Activated T-helper 17 cell treated with anti-CD3 and anti-CD28 coated beads, Interleukin-2, amount 50 U/mL, for 72 hours (primary cell): Measurements from ENCODE around the gene FRMD4B. TPM values are rescaled to one million over a fixed set of nuclear protein-coding genes. Genes with fewer than 3 reads are reported as not detected.

Experiments used
- ATAC-seq: fragments of 150-1000 bp; cut with Tn5 transposase; replicated peaks from 2 replicates; pipeline ENCODE4 v1.10.0; 2021; ENCODE audit warnings: mild to moderate bottlenecking, moderate library complexity
- H3K27ac Mint-ChIP-seq: one replicate; pipeline ENCODE4 v1.8.0; 2022; ENCODE audit warnings: mixed read lengths
- H3K27me3 Mint-ChIP-seq: one replicate; pipeline ENCODE4 v1.8.0; 2022; ENCODE audit warnings: mixed read lengths
- H3K36me3 Mint-ChIP-seq: one replicate; pipeline ENCODE4 v1.8.0; 2022; ENCODE audit warnings: low read depth, mild to moderate bottlenecking, mixed read lengths
- H3K4me1 Mint-ChIP-seq: one replicate; pipeline ENCODE4 v1.8.0; 2022; ENCODE audit warnings: mixed read lengths
- H3K4me3 Mint-ChIP-seq: one replicate; pipeline ENCODE4 v1.8.0; 2022; ENCODE audit warnings: mild to moderate bottlenecking, mixed read lengths
- H3K9me3 Mint-ChIP-seq: one replicate; pipeline ENCODE4 v1.8.0; 2022; ENCODE audit warnings: mixed read lengths
- total RNA-seq, 2 donors: library from RNA; stranded (reverse); gene quantifications; one replicate each; pipeline ENCODE4 v1.2.3, GENCODE V29; 2022

The FRMD4B gene
- total RNA-seq, 2 donors from 2014 or later: 16.6 to 49.0 TPM

- Mint-ChIP-seq H3K27me3 (no peaks in the 10 kb centered on the region), H3K4me1 (peaks cover 15% of the 10 kb centered on the region), H3K9me3 (no peaks in the 10 kb centered on the region), H3K4me3 (no peak overlapping the region), H3K36me3 (peaks cover 85% of the 10 kb centered on the region), H3K27ac (peak overlapping the region; percentile 76)
- ATAC-seq: no peak
These were observed 204.2 kb downstream of the FRMD4B start for GRCh38 chr3:69181592-69182211.

- no peak for ATAC-seq
- Mint-ChIP-seq H3K27me3 (no peaks in the 10 kb centered on the region), H3K9me3 (no peaks in the 10 kb centered on the region), H3K36me3 (peaks cover 86% of the 10 kb centered on the region), H3K4me3 (no peak overlapping the region), H3K27ac (no peak overlapping the region), H3K4me1 (peaks cover 15% of the 10 kb centered on the region)
These were observed 204.9 kb downstream of the FRMD4B start for GRCh38 chr3:69180869-69181591.

- no peak for ATAC-seq
- Mint-ChIP-seq H3K36me3 (peaks cover 86% of the 10 kb centered on the region), H3K4me1 (peaks cover 21% of the 10 kb centered on the region), H3K4me3 (peak overlapping the region; percentile 2), H3K27me3 (no peaks in the 10 kb centered on the region), H3K27ac (no peak overlapping the region), H3K9me3 (no peaks in the 10 kb centered on the region)
These were observed 206.0 kb downstream of the FRMD4B start for GRCh38 chr3:69179740-69180372.

GRCh38 chr3:69178838-69179739 lies 206.8 kb downstream of the FRMD4B start:
- peak; percentile 67 for ATAC-seq
- Mint-ChIP-seq H3K4me3 (peak overlapping the region; percentile 2), H3K36me3 (peaks cover 90% of the 10 kb centered on the region)

GRCh38 chr3:69178082-69178481 lies 207.8 kb downstream of the FRMD4B start:
- Mint-ChIP-seq H3K4me1 (peaks cover 21% of the 10 kb centered on the region), H3K36me3 (peaks cover 97% of the 10 kb centered on the region), H3K27me3 (no peaks in the 10 kb centered on the region), H3K4me3 (no peak overlapping the region), H3K27ac (peak overlapping the region; percentile 38), H3K9me3 (no peaks in the 10 kb centered on the region)
- ATAC-seq: peak; percentile 31

More at GRCh38 chr3:69178838-69179739, 206.8 kb downstream of the FRMD4B start:
- Mint-ChIP-seq H3K4me1 (peaks cover 21% of the 10 kb centered on the region), H3K9me3 (no peaks in the 10 kb centered on the region), H3K27me3 (no peaks in the 10 kb centered on the region), H3K27ac (no peak overlapping the region)

- Mint-ChIP-seq H3K36me3 (peaks cover 97% of the 10 kb centered on the region), H3K27ac (peak overlapping the region; percentile 58), H3K27me3 (no peaks in the 10 kb centered on the region), H3K4me1 (peaks cover 15% of the 10 kb centered on the region), H3K4me3 (no peak overlapping the region), H3K9me3 (no peaks in the 10 kb centered on the region)
- peak; percentile 28 for ATAC-seq
These were observed 210.8 kb downstream of the FRMD4B start for GRCh38 chr3:69174871-69175737.

- H3K4me3 Mint-ChIP-seq: no peak overlapping the region
- no peak overlapping the region for H3K27ac Mint-ChIP-seq
- H3K9me3 Mint-ChIP-seq: no peaks in the 10 kb centered on the region
- no peaks in the 10 kb centered on the region for H3K27me3 Mint-ChIP-seq
- peaks cover 97% of the 10 kb centered on the region for H3K36me3 Mint-ChIP-seq
- ATAC-seq: no peak
- H3K4me1 Mint-ChIP-seq: peaks cover 15% of the 10 kb centered on the region
These were observed 211.4 kb downstream of the FRMD4B start for GRCh38 chr3:69174445-69174844.

GRCh38 chr3:69172058-69172457 lies 213.8 kb downstream of the FRMD4B start:
- Mint-ChIP-seq H3K27ac (no peak overlapping the region), H3K9me3 (no peaks in the 10 kb centered on the region), H3K36me3 (peaks cover 89% of the 10 kb centered on the region), H3K27me3 (no peaks in the 10 kb centered on the region), H3K4me3 (no peak overlapping the region), H3K4me1 (peaks cover 6% of the 10 kb centered on the region)
- no peak for ATAC-seq

GRCh38 chr3:69166446-69166845 lies 219.4 kb downstream of the FRMD4B start:
- Mint-ChIP-seq H3K4me3 (no peak overlapping the region), H3K9me3 (no peaks in the 10 kb centered on the region), H3K4me1 (no peaks in the 10 kb centered on the region), H3K27ac (no peak overlapping the region), H3K36me3 (peaks cover 36% of the 10 kb centered on the region), H3K27me3 (no peaks in the 10 kb centered on the region)
- no peak for ATAC-seq

- Mint-ChIP-seq H3K9me3 (no peaks in the 10 kb centered on the region), H3K27me3 (no peaks in the 10 kb centered on the region), H3K27ac (no peak overlapping the region), H3K36me3 (peaks cover 29% of the 10 kb centered on the region), H3K4me3 (no peak overlapping the region), H3K4me1 (no peaks in the 10 kb centered on the region)
- no peak for ATAC-seq
These were observed 220.1 kb downstream of the FRMD4B start for GRCh38 chr3:69165744-69166143.

GRCh38 chr3:69164296-69164695 lies 221.6 kb downstream of the FRMD4B start:
- H3K4me3 Mint-ChIP-seq: no peak overlapping the region
- no peaks in the 10 kb centered on the region for H3K4me1 Mint-ChIP-seq
- H3K27me3 Mint-ChIP-seq: no peaks in the 10 kb centered on the region
- H3K9me3 Mint-ChIP-seq: no peaks in the 10 kb centered on the region
- H3K27ac Mint-ChIP-seq: no peak overlapping the region
- no peak for ATAC-seq
- peaks cover 15% of the 10 kb centered on the region for H3K36me3 Mint-ChIP-seq

- no peak overlapping the region for H3K27ac Mint-ChIP-seq
These were observed 223.4 kb downstream of the FRMD4B start for GRCh38 chr3:69162308-69162980.

More at GRCh38 chr3:69162308-69162980, 223.4 kb downstream of the FRMD4B start:
- Mint-ChIP-seq H3K27me3 (peaks cover 3% of the 10 kb centered on the region), H3K4me3 (no peak overlapping the region), H3K9me3 (no peaks in the 10 kb centered on the region), H3K4me1 (no peaks in the 10 kb centered on the region), H3K36me3 (peaks cover 2% of the 10 kb centered on the region)
- no peak for ATAC-seq
